ENCODE results near the gene ARHGAP31.
"Not testable (repeated sequence)": the region's sequence is repeated elsewhere in the genome, so short reads cannot be mapped to it uniquely, and the experiment has no call there.

The ARHGAP31 gene

DNA sequence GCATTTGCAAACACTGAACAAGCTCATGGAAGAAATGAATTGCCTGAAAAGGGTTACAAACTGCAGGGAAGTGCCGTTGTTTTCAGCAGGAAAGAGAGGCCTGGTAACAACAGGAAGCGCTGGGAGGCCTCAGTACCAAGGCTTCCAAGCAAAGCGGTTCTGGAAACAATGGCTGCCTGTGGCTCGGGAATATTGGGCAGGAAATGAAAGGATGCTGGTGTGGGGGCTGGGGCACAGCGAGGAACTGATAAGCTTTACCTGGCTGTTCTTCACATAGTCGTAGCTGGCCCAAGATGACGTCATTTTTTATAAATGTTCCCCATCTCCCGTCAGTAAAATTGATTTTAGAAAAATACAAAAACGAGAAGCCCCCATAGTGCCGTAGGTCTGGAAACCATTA lies 55.9 kb downstream of the ARHGAP31 start:
- Histone ChIP-seq H3K9me3 (ENCODE audit: control insufficient read depth in 2 of 2, low read length in 2 of 2) (no peaks in the 10 kb centered on the region), H3K9ac (ENCODE audit: low read length in 2 of 2) (no peak overlapping the region), H3K27ac (ENCODE audit: low read length) (no peak overlapping the region), H3K4me1 (ENCODE audit: control insufficient read depth, insufficient read depth, low read length) (no peaks in the 10 kb centered on the region), H3K4me3 (ENCODE audit: low read length in 2 of 2) (no peak overlapping the region), H3K36me3 (ENCODE audit: control insufficient read depth in 2 of 2, insufficient read depth in 2 of 2, low read length in 2 of 2) (no peaks in the 10 kb centered on the region), H3K27me3 (ENCODE audit: control insufficient read depth in 1 of 2, insufficient read depth in 2 of 2, low read length in 2 of 2) (no peaks in the 10 kb centered on the region)

DNA sequence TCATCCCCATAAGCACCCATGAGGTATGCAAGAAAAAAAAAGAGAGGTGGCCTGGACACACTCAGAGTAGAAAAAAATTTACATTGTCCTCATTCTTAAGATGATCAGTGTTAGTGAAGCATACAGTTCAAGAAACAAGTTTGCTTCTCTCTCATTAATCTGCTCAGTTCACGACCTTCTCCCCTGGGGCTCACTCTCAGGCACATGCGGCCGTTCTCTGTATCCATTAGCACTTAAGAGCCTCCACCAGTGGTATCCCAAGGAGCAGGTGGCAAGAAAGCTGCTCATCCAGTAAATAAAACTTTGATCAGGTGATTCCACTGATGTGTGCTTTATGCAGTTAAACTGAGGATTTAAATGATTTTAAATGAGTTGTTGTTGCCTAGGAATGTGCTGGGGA lies 57.4 kb downstream of the ARHGAP31 start:
- no peak overlapping the region for H3K4me3 ChIP-seq (ENCODE audit: low read length in 2 of 2)
- no peaks in the 10 kb centered on the region for H3K36me3 ChIP-seq (ENCODE audit: control insufficient read depth in 2 of 2, insufficient read depth in 2 of 2, low read length in 2 of 2)
- H3K9me3 ChIP-seq (ENCODE audit: control insufficient read depth in 2 of 2, low read length in 2 of 2): no peaks in the 10 kb centered on the region
- no peaks in the 10 kb centered on the region for H3K27me3 ChIP-seq (ENCODE audit: control insufficient read depth in 1 of 2, insufficient read depth in 2 of 2, low read length in 2 of 2)
- H3K9ac ChIP-seq (ENCODE audit: low read length in 2 of 2): no peak overlapping the region
- H3K27ac ChIP-seq (ENCODE audit: low read length): no peak overlapping the region
- no peaks in the 10 kb centered on the region for H3K4me1 ChIP-seq (ENCODE audit: control insufficient read depth, insufficient read depth, low read length)

DNA sequence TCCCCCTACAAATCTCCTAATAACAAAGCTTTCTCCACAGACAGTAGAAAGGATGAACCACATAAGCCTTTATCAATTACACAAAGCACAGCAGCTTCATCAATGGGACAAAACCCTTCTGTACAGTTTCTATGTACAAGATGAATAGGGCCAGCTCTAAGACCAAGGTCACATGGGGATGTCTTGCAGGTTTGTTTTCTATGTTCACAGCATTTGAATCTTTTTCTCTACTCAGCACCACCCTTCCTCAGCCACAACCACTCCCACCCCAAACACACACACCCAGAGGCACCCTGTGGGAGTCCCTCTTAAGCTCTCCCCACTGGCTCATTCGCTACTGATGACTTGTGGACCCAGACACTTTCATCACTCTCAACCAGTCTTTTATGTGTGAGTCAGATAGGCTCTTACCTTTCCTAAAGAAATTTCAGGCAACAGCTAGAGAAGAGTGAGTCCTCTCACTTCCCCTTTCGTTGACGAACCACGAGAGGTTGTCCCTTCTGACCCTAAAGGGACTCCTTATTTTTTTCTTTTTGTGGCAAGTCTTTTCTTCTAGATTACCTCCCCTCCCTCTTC lies 57.9 kb downstream of the ARHGAP31 start:
- Histone ChIP-seq H3K9me3 (ENCODE audit: control insufficient read depth in 2 of 2, low read length in 2 of 2) (no peaks in the 10 kb centered on the region), H3K9ac (ENCODE audit: low read length in 2 of 2) (no peak overlapping the region), H3K4me3 (ENCODE audit: low read length in 2 of 2) (no peak overlapping the region), H3K4me1 (ENCODE audit: control insufficient read depth, insufficient read depth, low read length) (no peaks in the 10 kb centered on the region), H3K36me3 (ENCODE audit: control insufficient read depth in 2 of 2, insufficient read depth in 2 of 2, low read length in 2 of 2) (no peaks in the 10 kb centered on the region), H3K27me3 (ENCODE audit: control insufficient read depth in 1 of 2, insufficient read depth in 2 of 2, low read length in 2 of 2) (no peaks in the 10 kb centered on the region), H3K27ac (ENCODE audit: low read length) (no peak overlapping the region)

DNA sequence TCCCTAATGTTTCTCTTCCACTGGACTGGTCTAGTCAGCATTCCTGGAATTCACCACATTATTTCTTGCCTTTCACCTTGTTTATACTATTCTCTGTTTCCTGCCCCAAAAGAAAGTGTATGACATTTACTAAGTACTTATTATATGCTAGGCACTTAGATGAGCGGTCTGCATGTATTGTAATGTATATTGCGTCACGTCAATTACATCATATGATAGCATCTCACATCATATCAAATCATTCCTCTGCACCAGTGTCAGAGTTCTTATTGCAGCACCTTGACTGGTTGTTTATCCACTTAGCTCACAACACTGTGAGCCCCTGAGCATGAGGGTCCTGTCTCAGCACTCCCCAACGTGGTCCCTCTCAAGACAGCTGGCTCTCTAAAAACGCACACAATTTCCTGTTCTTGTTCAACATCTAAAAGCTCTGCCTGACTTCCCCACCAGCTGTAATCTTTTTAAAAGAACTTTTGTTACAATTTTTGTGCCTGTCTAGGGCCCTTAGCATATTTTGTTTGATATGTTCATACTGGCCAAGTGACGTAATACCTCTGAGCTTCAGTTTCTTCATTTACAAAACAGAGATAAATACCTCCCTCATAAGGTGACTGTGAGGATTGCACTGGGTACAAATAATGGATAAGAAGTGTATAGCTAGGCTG lies 58.8 kb downstream of the ARHGAP31 start:
- Histone ChIP-seq H3K9me3 (ENCODE audit: control insufficient read depth in 2 of 2, low read length in 2 of 2) (no peaks in the 10 kb centered on the region), H3K9ac (ENCODE audit: low read length in 2 of 2) (no peak overlapping the region), H3K27ac (ENCODE audit: low read length) (no peak overlapping the region), H3K4me3 (ENCODE audit: low read length in 2 of 2) (no peak overlapping the region), H3K36me3 (ENCODE audit: control insufficient read depth in 2 of 2, insufficient read depth in 2 of 2, low read length in 2 of 2) (no peaks in the 10 kb centered on the region), H3K27me3 (ENCODE audit: control insufficient read depth in 1 of 2, insufficient read depth in 2 of 2, low read length in 2 of 2) (no peaks in the 10 kb centered on the region), H3K4me1 (ENCODE audit: control insufficient read depth, insufficient read depth, low read length) (no peaks in the 10 kb centered on the region)

DNA sequence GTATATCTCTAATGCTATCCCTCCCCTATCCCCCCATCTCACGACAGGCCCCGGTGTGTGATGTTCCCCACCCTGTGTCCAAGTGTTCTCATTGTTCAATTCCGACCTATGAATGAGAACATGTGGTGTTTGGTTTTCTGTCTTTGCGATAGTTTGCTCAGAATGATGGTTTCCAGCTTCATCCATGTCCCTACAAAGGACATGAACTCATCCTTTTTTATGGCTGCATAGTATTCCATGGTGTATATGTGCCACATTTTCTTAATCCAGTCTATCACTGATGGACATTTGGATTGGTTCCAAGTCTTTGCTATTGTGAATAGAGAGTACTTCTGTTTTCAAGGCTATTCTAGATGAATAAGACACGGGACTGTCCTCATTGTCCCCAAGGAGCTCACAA lies 61.4 kb downstream of the ARHGAP31 start:
- H3K36me3 ChIP-seq (ENCODE audit: control insufficient read depth in 2 of 2, insufficient read depth in 2 of 2, low read length in 2 of 2); H3K27me3 ChIP-seq (ENCODE audit: control insufficient read depth in 1 of 2, insufficient read depth in 2 of 2, low read length in 2 of 2); H3K4me1 ChIP-seq (ENCODE audit: control insufficient read depth, insufficient read depth, low read length); H3K27ac ChIP-seq (ENCODE audit: low read length); H3K9me3 ChIP-seq (ENCODE audit: control insufficient read depth in 2 of 2, low read length in 2 of 2); H3K9ac ChIP-seq (ENCODE audit: low read length in 2 of 2); H3K4me3 ChIP-seq (ENCODE audit: low read length in 2 of 2): not testable (repeated sequence)

DNA sequence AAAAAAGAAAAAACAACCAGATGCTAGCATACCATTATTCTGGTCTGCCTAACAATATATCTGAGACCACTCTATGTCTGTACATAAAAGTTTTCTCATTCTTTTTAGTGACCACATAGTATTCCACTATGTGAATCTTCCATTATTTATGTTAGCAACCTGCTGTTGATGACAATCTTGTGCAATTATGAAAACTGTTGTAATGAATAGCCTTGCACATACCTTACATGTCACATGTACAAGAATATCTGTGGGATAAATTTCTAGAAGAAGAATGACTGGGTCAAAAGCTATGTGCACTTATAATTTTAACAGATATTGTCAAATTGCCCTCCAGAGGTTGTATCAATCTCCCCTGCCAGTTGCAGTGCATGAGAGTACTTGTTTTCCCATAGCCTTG lies 62.5 kb downstream of the ARHGAP31 start:
- H3K9me3 ChIP-seq (ENCODE audit: control insufficient read depth in 2 of 2, low read length in 2 of 2): no peaks in the 10 kb centered on the region
- no peak overlapping the region for H3K27ac ChIP-seq (ENCODE audit: low read length)
- peak overlapping the region; percentile 7 to 54 for H3K4me3 ChIP-seq (ENCODE audit: low read length in 2 of 2)
- H3K9ac ChIP-seq (ENCODE audit: low read length in 2 of 2): no peak overlapping the region
- peaks cover 4% of the 10 kb centered on the region for H3K4me1 ChIP-seq (ENCODE audit: control insufficient read depth, insufficient read depth, low read length)
- H3K36me3 ChIP-seq (ENCODE audit: control insufficient read depth in 2 of 2, insufficient read depth in 2 of 2, low read length in 2 of 2): no peaks in the 10 kb centered on the region
- no peaks in the 10 kb centered on the region for H3K27me3 ChIP-seq (ENCODE audit: control insufficient read depth in 1 of 2, insufficient read depth in 2 of 2, low read length in 2 of 2)

DNA sequence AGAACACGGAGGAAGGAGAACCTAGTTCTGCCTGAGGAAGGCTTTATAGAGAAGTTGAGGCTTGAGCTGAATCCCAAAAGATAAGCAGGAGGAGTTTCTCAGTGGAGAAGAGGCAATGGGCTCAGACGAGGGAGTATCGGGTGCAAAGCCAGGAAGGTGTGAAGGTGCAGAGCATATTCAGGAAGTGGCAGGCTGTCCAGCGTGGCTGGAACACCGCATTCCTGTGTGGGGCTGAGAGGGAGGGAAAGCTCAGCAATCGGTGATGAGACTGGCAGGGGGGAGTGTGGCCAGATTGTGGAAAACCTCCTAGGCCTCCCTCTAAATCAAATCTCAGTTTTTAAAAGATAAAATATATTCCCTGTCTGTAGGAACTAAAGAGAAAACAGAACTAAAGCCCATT lies 63.0 kb downstream of the ARHGAP31 start:
- Histone ChIP-seq H3K27ac (ENCODE audit: low read length) (no peak overlapping the region), H3K36me3 (ENCODE audit: control insufficient read depth in 2 of 2, insufficient read depth in 2 of 2, low read length in 2 of 2) (no peaks in the 10 kb centered on the region), H3K9me3 (ENCODE audit: control insufficient read depth in 2 of 2, low read length in 2 of 2) (no peaks in the 10 kb centered on the region), H3K9ac (ENCODE audit: low read length in 2 of 2) (no peak overlapping the region), H3K27me3 (ENCODE audit: control insufficient read depth in 1 of 2, insufficient read depth in 2 of 2, low read length in 2 of 2) (no peaks in the 10 kb centered on the region), H3K4me1 (ENCODE audit: control insufficient read depth, insufficient read depth, low read length) (peaks cover 4% of the 10 kb centered on the region), H3K4me3 (ENCODE audit: low read length in 2 of 2) (peak overlapping the region in 1 of 2 donors; percentile 54)

DNA sequence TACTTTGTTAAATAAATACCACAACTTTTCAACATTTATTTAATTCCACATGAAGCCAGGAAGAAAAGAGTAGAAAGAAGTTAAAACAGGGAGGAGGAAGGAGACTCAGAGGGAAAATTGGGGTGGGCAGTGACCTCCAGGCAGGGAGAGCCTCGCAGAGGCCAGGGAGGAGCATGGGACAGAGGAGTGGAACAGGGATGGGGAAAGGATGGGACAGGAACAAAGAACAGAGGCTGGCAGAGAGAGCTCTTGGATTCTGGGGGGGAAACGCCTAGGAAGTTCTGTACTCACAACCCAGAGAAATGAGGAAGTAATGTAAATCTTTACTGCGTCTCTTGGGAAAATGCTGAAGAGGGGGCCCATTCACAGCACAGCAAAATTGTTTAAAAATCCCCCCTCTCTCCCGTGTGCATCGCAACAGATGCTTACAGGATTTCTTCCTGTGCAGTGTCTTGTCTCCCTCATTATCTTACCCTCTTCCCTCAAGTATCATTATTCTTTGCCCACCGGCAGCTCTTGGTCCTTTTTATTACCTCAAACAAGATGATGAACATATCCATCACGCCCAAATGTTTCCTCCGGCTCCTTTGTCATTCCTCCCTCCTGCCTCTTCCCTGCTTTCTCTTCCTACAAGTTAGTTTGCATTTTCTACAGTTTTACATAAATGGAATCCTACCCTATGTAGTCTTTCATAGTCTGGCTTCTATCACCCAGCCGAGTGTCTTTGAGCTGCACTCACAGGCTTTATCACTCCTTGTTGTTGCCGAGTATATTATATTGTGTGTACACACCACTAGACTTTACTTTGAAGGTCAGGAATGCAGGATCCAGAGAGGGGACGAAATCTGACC lies 65.5 kb downstream of the ARHGAP31 start:
- no peaks in the 10 kb centered on the region for H3K36me3 ChIP-seq (ENCODE audit: control insufficient read depth in 2 of 2, insufficient read depth in 2 of 2, low read length in 2 of 2)
- no peaks in the 10 kb centered on the region for H3K9me3 ChIP-seq (ENCODE audit: control insufficient read depth in 2 of 2, low read length in 2 of 2)
- H3K4me3 ChIP-seq (ENCODE audit: low read length in 2 of 2): no peak overlapping the region
- H3K4me1 ChIP-seq (ENCODE audit: control insufficient read depth, insufficient read depth, low read length): peaks cover 4% of the 10 kb centered on the region
- H3K9ac ChIP-seq (ENCODE audit: low read length in 2 of 2): no peak overlapping the region
- H3K27me3 ChIP-seq (ENCODE audit: control insufficient read depth in 1 of 2, insufficient read depth in 2 of 2, low read length in 2 of 2): no peaks in the 10 kb centered on the region
- H3K27ac ChIP-seq (ENCODE audit: low read length): no peak overlapping the region

DNA sequence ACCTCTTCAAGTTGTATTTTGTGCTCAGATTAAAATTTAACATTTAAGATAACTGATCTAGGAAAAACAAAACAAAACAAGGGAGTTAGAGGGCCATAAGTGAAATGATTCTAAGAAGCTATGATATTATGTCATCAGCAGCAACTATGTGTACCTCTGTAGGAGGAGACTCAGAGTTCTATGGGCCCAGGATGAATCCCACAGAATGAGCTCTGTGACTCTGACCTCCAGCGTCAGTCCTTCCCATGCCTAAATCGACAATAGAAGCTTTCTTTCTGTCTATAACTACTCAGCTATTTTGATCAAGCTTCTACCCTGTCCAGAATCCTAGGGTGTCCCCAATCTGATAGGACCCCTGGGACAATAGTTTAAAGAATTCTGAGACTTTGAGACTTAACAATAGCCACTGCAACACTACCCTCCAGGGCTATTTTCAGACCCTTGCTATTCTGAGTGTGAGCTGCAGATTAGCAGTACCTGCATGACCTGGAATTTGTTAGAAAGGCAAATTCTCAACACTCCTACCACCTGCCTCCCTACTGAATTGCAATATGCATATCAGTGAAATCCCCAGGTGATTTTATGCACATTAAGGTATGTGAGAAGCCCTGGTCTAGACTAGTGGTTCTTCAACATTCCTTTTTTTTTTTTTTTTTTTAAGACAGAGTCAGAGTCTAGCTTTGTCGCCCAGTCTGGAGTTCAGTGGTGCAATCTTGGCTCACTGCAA lies 66.7 kb downstream of the ARHGAP31 start:
- no peak overlapping the region for H3K4me3 ChIP-seq (ENCODE audit: low read length in 2 of 2)
- H3K36me3 ChIP-seq (ENCODE audit: control insufficient read depth in 2 of 2, insufficient read depth in 2 of 2, low read length in 2 of 2): peaks cover 0 to 4% of the 10 kb centered on the region in 2 donors
- no peaks in the 10 kb centered on the region for H3K27me3 ChIP-seq (ENCODE audit: control insufficient read depth in 1 of 2, insufficient read depth in 2 of 2, low read length in 2 of 2)
- peaks cover 4% of the 10 kb centered on the region for H3K4me1 ChIP-seq (ENCODE audit: control insufficient read depth, insufficient read depth, low read length)
- no peaks in the 10 kb centered on the region for H3K9me3 ChIP-seq (ENCODE audit: control insufficient read depth in 2 of 2, low read length in 2 of 2)
- H3K27ac ChIP-seq (ENCODE audit: low read length): no peak overlapping the region
- H3K9ac ChIP-seq (ENCODE audit: low read length in 2 of 2): no peak overlapping the region

DNA sequence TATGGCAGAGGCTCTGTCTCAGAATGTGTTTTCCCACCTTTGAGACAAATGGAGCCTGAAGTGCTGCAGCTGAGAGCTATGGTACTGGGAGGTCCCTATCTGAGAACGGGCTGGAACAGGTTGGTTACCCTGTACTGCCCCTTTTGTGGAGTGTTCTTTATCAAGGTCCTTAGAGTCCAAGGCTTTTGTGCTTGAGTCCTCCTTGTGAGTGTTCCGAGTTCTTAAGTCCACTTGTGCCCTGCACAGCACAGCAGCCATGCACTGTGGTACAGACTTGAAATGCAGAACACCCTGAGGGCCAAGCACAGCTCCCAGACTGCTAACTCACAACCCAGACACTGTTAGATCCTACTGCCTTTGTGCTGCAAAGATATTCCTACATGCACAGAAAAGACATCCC lies 67.8 kb downstream of the ARHGAP31 start:
- Histone ChIP-seq H3K9ac (ENCODE audit: low read length in 2 of 2) (no peak overlapping the region), H3K27me3 (ENCODE audit: control insufficient read depth in 1 of 2, insufficient read depth in 2 of 2, low read length in 2 of 2) (no peaks in the 10 kb centered on the region), H3K4me1 (ENCODE audit: control insufficient read depth, insufficient read depth, low read length) (peaks cover 4% of the 10 kb centered on the region)

More for the DNA sequence above, 67.8 kb downstream of the ARHGAP31 start:
- Histone ChIP-seq H3K4me3 (ENCODE audit: low read length in 2 of 2) (no peak overlapping the region), H3K27ac (ENCODE audit: low read length) (no peak overlapping the region), H3K9me3 (ENCODE audit: control insufficient read depth in 2 of 2, low read length in 2 of 2) (no peaks in the 10 kb centered on the region), H3K36me3 (ENCODE audit: control insufficient read depth in 2 of 2, insufficient read depth in 2 of 2, low read length in 2 of 2) (peaks cover 0 to 4% of the 10 kb centered on the region in 2 donors)

Data from stomach smooth muscle (tissue), 2 donors.